Suprapubic skin (tissue), 4 donors: ENCODE results near the gene DMRT1.

Experiments used
- EP300 ChIP-seq: sonication (generic); formaldehyde crosslinking; IDR thresholded peaks from one replicate; pipeline ENCODE4 v1.6.1; 2017; ENCODE audit warnings: antibody characterized with exemption
- POLR2A ChIP-seq, 2 donors: fragments of 450-650 bp; IDR thresholded peaks; one replicate each; pipeline ENCODE4 v1.6.1; 2017; ENCODE audit warnings: antibody characterized with exemption in 2 of 2, mild to moderate bottlenecking in 2 of 2, moderate library complexity in 2 of 2
- POLR2AphosphoS5 ChIP-seq, 3 donors: sonication (generic); formaldehyde crosslinking; IDR thresholded peaks; one replicate each; pipeline ENCODE4 v1.6.1; 2017; ENCODE audit warnings: antibody characterized with exemption in 3 of 3
- TF ChIP-seq, protein P1 (sequence below), 2 donors: fragments of 200-600 bp in 1 of 2; fragments of 450-650 bp in 1 of 2; sonication (generic) in 1 of 2; IDR thresholded peaks; one replicate each; pipeline ENCODE4 v1.5.1; 2016 to 2019; ENCODE audit warnings: antibody characterized with exemption in 2 of 2, mild to moderate bottlenecking in 1 of 2, moderate library complexity in 1 of 2

DNA sequence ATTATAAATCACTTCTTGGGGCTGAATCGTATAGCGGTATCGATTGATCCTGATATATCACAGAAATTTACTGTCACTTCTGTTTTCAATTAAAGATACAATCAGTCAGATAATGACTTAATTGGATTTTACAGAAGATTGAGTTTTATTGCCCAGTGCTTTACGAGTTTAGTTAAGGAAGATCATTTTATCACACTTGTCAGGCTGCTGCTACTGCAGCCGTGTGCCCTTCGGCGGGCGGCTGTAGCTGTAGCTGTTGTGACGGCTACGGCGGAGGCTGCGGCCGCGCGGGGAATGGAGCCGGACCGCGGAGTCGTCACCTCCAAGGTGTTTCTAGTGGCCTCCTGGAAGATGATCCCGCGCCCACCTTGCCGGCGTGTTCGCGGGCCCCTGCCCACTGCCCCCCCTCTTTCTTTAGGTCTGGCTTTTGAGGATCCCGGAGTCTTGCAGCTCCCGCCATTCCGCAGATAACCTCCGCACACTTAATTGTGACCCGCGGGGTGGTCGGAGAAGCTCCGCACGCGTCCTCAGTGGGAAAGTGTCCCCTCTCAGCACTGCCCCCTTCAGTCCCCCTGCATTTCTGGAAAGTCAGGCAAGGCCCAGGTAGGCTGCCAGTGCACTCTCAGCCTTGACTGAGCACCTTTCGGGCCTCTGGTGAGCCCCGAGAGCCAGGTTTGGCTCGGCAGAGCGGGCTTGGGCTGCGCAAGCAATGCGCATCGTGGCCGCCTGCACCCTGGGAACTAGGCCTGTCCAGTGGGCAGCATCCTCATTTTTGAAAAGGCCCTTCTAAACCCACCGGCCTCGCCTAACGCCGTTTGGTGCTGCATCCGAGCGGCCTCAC is 128.0 kb downstream of the DMRT1 start:
- TF ChIP-seq, protein P1, sequence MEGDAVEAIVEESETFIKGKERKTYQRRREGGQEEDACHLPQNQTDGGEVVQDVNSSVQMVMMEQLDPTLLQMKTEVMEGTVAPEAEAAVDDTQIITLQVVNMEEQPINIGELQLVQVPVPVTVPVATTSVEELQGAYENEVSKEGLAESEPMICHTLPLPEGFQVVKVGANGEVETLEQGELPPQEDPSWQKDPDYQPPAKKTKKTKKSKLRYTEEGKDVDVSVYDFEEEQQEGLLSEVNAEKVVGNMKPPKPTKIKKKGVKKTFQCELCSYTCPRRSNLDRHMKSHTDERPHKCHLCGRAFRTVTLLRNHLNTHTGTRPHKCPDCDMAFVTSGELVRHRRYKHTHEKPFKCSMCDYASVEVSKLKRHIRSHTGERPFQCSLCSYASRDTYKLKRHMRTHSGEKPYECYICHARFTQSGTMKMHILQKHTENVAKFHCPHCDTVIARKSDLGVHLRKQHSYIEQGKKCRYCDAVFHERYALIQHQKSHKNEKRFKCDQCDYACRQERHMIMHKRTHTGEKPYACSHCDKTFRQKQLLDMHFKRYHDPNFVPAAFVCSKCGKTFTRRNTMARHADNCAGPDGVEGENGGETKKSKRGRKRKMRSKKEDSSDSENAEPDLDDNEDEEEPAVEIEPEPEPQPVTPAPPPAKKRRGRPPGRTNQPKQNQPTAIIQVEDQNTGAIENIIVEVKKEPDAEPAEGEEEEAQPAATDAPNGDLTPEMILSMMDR (IDR thresholded peaks at IDR 0.05) = no peak
- TF ChIP-seq POLR2AphosphoS5 (IDR thresholded peaks at IDR 0.05) = no peak
- no peak for TF ChIP-seq POLR2A (IDR thresholded peaks at IDR 0.05)
- no peak for TF ChIP-seq EP300
